ENCODE measurements around the gene EMCN. TPM values are rescaled to one million over a fixed set of nuclear protein-coding genes. Genes with fewer than 3 reads are reported as not detected.

EMCN gene
- total RNA-seq, 2 donors from 2014 or later, result 9.3 to 65.6 TPM

DNA sequence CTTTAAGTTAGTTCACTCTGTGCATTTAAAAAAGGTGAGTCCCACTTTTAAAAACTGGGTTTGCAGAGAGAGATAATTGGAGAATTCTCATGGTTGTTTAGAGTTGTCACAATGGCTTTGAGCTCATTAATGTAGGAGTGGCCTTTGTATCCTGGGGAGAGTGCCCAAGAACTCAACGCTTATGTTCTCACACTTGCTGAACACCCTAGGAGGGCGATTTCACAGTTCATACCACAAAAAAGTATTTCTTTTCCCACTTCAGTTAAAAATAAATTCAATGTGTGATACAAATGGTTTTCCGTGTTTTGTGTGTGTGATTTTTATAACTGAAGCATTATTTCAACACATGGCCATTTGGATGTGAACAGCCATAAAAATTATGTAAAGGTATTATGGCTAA, 8.4 kb downstream of the EMCN start:
- Histone ChIP-seq H3K4me3 (no peak overlapping the region), H3K27me3 (replicated peaks; ENCODE audit: insufficient read depth) (no peaks in the 10 kb centered on the region), H3K27ac (no peak overlapping the region), H3K4me1 (ENCODE audit: control insufficient read depth in 1 of 2, low read depth in 2 of 2) (peaks cover 17 to 18% of the 10 kb centered on the region in 2 donors), H3K36me3 (no peaks in the 10 kb centered on the region), H3K9me3 (no peaks in the 10 kb centered on the region)
- no peak for DNase-seq (ENCODE audit: low spot score)
- TF ChIP-seq, protein P1, sequence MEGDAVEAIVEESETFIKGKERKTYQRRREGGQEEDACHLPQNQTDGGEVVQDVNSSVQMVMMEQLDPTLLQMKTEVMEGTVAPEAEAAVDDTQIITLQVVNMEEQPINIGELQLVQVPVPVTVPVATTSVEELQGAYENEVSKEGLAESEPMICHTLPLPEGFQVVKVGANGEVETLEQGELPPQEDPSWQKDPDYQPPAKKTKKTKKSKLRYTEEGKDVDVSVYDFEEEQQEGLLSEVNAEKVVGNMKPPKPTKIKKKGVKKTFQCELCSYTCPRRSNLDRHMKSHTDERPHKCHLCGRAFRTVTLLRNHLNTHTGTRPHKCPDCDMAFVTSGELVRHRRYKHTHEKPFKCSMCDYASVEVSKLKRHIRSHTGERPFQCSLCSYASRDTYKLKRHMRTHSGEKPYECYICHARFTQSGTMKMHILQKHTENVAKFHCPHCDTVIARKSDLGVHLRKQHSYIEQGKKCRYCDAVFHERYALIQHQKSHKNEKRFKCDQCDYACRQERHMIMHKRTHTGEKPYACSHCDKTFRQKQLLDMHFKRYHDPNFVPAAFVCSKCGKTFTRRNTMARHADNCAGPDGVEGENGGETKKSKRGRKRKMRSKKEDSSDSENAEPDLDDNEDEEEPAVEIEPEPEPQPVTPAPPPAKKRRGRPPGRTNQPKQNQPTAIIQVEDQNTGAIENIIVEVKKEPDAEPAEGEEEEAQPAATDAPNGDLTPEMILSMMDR (IDR thresholded peaks at IDR 0.05), result no peak
- ATAC-seq (ENCODE audit: insufficient number of reproducible peaks, low FRiP score, low read depth), result no peak

DNA sequence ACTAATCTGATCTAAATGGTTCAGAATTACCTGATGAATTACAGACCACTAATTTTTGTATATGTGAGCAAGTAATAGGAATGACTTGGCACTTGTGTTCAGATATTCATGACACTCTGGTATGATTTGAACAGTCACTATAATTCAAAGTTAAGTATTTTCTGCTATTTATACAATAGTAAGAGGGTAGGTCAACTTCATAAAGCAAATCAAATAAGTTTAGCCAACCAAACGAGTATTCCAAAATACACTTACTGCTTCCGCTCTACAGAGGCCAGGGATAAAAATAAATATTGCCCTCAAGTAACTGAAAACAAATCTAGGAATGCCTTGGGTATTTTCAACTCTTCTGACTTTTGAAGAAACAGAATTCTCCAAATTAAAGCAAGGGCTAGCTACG, 9.1 kb downstream of the EMCN start:
- H3K27ac ChIP-seq, result no peak overlapping the region
- peaks cover 17 to 18% of the 10 kb centered on the region in 2 donors for H3K4me1 ChIP-seq (ENCODE audit: control insufficient read depth in 1 of 2, low read depth in 2 of 2)
- TF ChIP-seq, protein P1 (IDR thresholded peaks at IDR 0.05), result no peak
- no peaks in the 10 kb centered on the region for H3K9me3 ChIP-seq
- H3K4me3 ChIP-seq, result no peak overlapping the region
- H3K36me3 ChIP-seq, result no peaks in the 10 kb centered on the region
- ATAC-seq (ENCODE audit: insufficient number of reproducible peaks, low FRiP score, low read depth) (no peak), DNase-seq (ENCODE audit: low spot score) (no peak)
- no peaks in the 10 kb centered on the region for H3K27me3 ChIP-seq (replicated peaks; ENCODE audit: insufficient read depth)

DNA sequence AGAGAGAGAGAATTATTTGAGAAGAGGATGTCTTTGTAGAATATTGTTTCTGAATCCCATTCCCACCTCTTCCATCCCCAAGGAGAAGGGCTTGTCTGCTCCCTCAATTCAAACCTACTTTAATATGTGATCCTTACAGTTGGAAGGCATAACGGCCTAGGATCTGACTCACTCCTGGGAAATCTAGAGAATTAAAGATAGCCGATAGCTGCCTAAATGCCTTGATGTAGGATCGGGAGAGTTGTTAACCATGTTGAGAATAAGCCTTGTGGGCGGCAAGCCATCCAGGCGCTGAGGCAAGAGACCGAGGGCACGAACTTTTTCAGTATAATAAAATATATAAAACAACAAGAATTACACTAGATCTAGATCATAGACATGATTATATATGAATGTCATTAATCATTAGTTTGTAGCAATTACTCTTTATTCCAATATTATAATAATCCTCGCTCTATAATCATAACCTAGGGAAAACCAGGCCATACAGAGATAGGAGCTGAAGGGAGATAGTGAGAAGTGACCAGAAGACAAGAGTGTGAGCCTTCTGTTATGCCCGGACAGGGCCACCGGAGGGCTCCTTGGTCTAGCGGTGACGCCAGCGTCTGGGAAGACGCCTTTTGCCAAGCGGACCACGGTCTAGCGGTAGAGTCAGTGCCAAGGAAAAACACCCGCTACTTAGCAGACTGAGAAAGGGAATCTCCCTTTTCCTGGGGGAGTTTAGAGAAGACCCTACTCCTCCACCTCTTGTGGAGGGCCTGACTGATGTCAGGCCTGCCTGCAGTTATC, 13.5 kb downstream of the EMCN start:
- DNase-seq (ENCODE audit: low spot score) (no peak), ATAC-seq (ENCODE audit: insufficient number of reproducible peaks, low FRiP score, low read depth) (no peak)
- H3K4me1 ChIP-seq (ENCODE audit: control insufficient read depth in 1 of 2, low read depth in 2 of 2), result peaks cover 9 to 12% of the 10 kb centered on the region in 2 donors
- H3K27me3 ChIP-seq (replicated peaks; ENCODE audit: insufficient read depth), result no peaks in the 10 kb centered on the region
- TF ChIP-seq, protein P1 (IDR thresholded peaks at IDR 0.05), result no peak
- no peak overlapping the region for H3K27ac ChIP-seq
- H3K4me3 ChIP-seq, result no peak overlapping the region
- no peaks in the 10 kb centered on the region for H3K9me3 ChIP-seq
- H3K36me3 ChIP-seq, result no peaks in the 10 kb centered on the region

DNA sequence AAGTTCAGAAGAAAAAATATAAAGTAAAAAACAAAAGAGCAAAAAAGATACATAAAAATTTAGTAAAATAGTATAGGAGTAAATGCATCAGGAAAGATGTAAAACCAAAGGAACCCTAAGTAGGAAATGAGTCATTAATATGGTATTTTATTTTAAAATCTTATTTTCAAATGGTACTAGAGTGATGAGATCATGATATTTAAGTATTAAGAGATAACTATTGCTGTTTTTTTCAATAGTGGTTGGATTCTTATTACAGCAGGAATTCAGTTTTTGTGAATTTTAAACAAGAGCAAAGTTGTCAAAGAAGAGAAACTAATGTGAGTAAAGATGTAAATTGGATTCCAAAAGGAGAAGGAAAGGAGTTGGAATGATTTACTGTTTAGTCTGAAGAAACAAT, 20.0 kb downstream of the EMCN start:
- Histone ChIP-seq H3K4me1 (ENCODE audit: control insufficient read depth in 1 of 2, low read depth in 2 of 2) (no peaks in the 10 kb centered on the region), H3K4me3 (no peak overlapping the region), H3K36me3 (no peaks in the 10 kb centered on the region), H3K27ac (no peak overlapping the region), H3K27me3 (replicated peaks; ENCODE audit: insufficient read depth) (no peaks in the 10 kb centered on the region), H3K9me3 (peaks cover 1% of the 10 kb centered on the region)
- no peak for DNase-seq (ENCODE audit: low spot score)
- TF ChIP-seq, protein P1 (IDR thresholded peaks at IDR 0.05), result no peak
- ATAC-seq (ENCODE audit: insufficient number of reproducible peaks, low FRiP score, low read depth), result no peak

DNA sequence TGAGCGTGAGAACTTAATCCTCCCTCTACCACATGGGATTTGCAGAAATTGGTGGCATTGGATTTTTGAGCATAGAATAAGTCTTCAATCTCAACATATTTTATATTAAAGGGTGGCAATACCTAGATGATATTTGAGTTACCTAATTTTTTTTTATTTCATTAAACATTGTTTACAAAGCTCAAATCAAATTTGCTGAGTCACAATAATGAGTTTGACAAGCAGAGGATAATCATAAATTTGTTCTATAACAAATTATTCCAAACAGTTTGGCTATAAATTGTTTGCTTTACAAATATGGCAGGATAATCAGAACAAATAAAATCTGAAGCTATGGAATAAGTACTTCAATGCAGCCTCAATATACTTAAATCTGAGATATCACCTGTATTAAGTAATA, 22.7 kb downstream of the EMCN start:
- no peak for ATAC-seq (ENCODE audit: insufficient number of reproducible peaks, low FRiP score, low read depth)
- H3K27me3 ChIP-seq (replicated peaks; ENCODE audit: insufficient read depth), result no peaks in the 10 kb centered on the region
- no peak for DNase-seq (ENCODE audit: low spot score)
- TF ChIP-seq, protein P1 (IDR thresholded peaks at IDR 0.05), result no peak
- no peak overlapping the region for H3K4me3 ChIP-seq
- H3K4me1 ChIP-seq (ENCODE audit: control insufficient read depth in 1 of 2, low read depth in 2 of 2), result no peaks in the 10 kb centered on the region
- H3K9me3 ChIP-seq, result peaks cover 13% of the 10 kb centered on the region
- H3K36me3 ChIP-seq, result no peaks in the 10 kb centered on the region
- no peak overlapping the region for H3K27ac ChIP-seq
